Non-pigmented ciliary epithelial cell (primary cell): ENCODE data around the gene DNLZ.

Source experiments
- DNase-seq: peaks from one replicate; pipeline ENCODE4 v3.0.0-alpha.2; 2010; ENCODE audit warnings: low read depth

The DNLZ gene

DNA sequence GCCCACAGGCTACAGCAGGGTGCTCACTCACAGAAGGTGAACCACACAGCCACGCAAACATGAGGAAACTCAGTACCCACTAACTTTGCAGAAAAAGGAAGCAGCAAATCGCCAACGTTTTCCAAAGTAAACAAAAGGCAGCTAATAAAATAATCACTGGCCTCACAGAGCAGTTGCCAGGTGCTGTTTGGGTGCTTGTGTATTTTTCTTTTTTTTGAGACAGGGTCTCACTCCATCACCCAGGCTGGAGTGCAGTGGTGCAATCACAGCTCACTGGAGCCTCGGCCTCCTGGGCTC is 32.6 kb upstream of the DNLZ start:
- DNase-seq = no peak

DNA sequence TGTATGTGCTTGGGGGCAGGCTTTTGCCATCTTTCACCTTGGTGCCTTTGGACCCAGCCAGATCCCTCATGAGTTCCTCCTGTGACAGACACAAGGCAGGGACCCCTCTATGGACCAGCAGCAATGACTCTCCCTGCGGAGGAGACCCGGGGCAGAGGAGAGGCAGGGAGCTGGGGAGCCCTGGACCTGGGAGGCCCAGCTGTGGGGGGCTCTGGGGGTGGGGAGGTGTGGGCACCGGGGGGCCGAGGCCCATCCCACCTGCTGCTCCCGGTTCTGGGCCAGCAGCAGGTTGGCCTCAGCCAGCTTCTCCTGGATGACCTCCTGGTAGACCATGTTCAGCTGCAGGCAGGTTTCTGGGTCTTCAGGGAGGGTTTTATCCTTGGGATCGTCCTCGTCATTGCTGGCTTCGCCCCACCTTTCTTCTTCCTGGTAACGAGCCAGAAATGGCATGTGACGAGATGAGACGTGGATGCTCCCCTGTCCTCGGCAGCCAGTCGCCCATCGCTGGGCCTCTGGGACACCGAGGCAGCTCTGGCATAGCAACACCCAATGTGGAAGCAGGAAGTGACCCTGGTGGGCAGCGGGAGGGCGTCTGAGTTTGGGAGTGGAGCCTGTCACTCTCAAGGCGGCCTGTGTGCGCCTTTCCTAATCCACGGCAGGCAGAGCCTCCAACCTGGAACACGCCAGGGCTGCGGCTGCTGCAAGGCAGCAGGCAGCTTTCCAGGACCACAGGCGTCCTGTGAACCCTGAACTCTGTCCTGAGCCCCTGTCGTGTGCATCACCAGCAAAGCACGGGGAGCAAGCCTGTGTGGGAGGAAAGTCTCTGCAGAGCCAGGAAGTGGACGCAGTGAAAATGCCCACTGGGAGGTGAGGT is 32.0 kb upstream of the DNLZ start:
- no peak for DNase-seq

DNA sequence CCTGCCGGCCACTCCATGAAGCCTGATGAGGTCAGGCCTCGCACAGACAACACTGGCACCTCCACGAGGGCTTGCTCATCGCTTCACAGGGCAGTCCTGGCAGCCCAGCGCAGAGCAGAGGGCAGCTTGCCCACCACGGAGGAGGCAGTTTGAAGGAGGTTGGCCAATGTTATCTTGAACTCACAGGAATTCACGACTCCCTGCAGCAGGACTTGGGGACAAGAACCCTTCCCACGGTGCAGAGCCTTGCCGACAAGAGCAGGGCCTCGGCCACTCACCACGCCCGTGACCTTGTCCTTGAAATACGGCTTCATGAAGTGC is 31.4 kb upstream of the DNLZ start:
- no peak for DNase-seq

DNA sequence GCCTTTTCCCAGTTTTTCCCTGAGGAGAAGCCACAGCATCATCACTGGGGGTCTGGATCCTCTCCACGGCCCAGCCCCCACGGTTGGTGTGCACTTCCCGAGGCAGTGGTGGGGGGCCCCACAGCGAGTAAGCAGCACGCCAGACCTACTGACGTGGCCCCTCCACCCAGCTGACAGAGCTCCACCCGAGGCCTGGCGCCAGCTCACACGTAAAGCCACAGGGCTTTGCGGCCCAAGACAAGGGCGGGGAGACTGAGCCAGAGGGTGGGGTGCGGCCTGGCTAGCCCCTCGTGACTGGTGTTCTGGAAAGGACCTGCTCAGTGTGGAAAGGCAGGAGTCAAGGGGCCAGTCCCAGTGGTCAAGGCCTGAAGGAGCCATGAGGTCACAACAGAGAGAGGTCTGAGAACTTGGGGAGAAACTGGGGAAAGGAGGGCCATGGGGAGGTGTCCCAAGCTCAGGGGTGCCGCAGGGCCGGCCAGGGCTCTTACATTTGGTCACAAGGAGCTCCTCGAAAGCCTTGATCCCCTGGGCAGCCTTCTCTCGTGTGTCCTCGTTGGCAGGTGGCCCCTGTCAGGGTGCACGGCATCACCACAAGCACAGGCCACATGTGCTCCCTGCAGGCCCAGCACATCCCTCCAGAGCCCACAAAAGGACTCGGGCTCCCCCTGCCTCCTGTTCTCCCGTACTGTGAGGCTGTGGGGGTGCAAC is 30.9 kb upstream of the DNLZ start:
- no peak for DNase-seq

DNA sequence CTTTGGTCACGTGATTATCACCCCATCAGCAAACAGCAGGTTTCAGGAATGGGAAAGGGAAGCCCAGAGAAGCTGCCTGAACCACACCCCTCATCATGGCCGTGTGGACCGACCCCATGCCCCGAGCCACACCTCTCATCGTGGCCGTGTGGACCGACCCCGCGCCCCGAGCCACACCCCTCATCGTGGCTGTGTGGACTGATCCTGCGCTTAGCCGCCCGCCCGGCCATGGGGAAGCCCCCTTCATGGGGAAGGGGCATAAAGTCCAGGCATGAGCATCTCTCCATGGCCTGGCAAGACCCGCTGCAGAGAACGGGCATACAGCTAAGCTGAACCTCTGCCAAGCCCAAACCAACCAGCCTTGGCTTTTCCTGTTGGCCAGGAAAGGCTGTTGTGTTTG is 30.0 kb upstream of the DNLZ start:
- no peak for DNase-seq

GRCh38 chr9:136392538-136393449 is 29.2 kb upstream of the DNLZ start:
- DNase-seq = no peak

DNA sequence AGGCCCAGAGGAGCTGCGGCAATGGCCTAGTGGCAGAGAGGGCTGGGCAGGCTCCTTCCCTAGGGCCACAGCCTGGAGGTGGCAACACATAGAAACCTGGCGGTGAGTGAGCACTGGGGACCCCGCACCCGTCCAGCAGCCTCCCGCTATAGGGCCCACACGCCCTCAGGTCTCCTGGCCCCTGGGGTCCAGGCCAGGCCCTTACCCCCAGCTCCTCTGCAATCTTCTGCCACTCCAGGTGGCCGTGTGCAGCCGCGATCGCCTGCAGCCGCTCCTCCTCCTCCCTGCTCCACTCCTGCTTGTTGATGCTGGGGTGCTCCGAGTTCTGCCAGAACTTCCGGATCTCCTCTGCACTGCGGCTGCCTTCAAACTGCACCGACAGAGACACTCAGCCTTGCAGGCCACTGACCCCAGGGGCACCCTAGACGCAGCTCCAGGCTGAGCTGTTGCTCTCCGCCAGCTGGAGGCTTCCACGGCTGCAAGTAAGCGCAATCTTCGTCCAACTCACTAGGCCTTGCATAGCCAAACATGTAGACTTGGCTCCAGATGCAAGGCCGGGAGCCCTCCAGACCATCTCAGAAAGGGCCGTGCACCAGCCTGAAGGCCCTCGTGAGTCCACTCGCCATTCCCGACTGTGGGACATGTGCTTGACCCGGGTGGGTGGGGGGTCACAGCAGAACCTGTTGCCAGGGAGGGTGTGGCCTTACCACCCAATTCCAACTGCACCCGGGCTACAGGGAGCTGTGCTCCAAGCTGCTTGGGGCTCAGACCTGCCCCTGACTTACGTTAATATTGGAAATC is 28.4 kb upstream of the DNLZ start:
- DNase-seq = no peak

- no peak for DNase-seq
These were observed 25.9 kb upstream of the DNLZ start for GRCh38 chr9:136389396-136389795.

DNA sequence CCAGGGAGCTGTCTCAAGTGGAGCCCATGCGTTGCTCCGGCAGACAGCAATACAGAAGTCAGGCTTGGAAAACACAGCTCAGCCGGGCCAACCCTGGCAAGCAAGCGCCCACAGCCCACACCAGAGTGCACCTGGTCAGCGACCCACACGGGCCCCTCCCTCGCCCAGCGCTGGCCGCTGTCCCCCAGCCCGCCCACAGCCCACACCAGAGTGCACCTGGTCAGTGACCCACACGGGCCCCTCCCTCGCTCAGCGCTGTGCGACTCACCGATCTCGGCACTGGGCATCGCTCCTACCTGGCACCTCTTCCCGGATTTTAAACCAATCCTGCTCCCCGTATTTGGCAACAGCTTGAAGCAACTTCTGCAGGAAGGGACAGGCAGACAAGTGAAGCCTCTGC is 23.7 kb upstream of the DNLZ start:
- no peak for DNase-seq

- no peak for DNase-seq
These were observed 22.5 kb upstream of the DNLZ start for GRCh38 chr9:136386018-136386417.

- DNase-seq = no peak
These were observed 21.5 kb upstream of the DNLZ start for GRCh38 chr9:136385015-136385414.

- no peak for DNase-seq
These were observed 19.9 kb upstream of the DNLZ start for GRCh38 chr9:136383436-136383835.

GRCh38 chr9:136381966-136382513 is 18.5 kb upstream of the DNLZ start:
- DNase-seq = no peak

GRCh38 chr9:136381311-136381710 is 17.8 kb upstream of the DNLZ start:
- no peak for DNase-seq

DNA sequence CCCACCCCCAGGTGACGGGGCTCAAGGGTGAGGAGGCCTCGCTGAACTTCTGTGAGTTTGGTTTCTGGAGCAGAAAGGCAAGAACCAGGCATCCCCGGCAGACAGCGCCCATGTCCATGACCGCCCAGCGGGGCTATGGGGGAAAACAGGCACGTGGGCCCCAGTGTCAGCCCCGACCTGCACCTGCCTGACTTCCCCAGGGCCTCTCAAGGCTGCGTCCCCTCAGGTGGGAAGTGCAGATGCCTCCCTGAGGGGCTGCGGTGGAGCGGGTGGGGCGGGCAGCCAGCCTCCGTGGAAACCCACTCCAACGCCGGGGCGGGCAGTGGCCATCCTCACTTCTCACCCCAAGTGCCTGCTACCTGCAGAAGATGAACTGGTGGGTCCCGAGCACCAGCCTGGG is 16.8 kb upstream of the DNLZ start:
- DNase-seq = no peak

- no peak for DNase-seq
These were observed 16.3 kb upstream of the DNLZ start for GRCh38 chr9:136379891-136380290.

GRCh38 chr9:136379401-136379800 is 15.9 kb upstream of the DNLZ start:
- no peak for DNase-seq

DNA sequence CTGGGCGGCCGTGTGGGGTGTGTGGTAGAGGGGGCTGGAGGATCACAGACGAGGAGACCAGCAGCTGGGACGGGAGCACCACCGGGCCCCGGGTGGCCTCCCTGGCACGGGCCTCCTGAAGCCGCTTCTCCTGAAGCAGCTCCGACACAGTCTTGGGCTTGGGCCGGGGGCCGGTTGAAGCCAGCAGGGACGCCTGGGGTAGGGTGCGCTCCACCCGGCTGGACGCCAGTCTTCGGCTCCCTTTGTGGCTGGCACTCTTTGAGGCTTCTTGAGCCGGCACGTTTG is 15.4 kb upstream of the DNLZ start:
- DNase-seq = no peak

- no peak for DNase-seq
These were observed 14.8 kb upstream of the DNLZ start for GRCh38 chr9:136378170-136379002.

DNA sequence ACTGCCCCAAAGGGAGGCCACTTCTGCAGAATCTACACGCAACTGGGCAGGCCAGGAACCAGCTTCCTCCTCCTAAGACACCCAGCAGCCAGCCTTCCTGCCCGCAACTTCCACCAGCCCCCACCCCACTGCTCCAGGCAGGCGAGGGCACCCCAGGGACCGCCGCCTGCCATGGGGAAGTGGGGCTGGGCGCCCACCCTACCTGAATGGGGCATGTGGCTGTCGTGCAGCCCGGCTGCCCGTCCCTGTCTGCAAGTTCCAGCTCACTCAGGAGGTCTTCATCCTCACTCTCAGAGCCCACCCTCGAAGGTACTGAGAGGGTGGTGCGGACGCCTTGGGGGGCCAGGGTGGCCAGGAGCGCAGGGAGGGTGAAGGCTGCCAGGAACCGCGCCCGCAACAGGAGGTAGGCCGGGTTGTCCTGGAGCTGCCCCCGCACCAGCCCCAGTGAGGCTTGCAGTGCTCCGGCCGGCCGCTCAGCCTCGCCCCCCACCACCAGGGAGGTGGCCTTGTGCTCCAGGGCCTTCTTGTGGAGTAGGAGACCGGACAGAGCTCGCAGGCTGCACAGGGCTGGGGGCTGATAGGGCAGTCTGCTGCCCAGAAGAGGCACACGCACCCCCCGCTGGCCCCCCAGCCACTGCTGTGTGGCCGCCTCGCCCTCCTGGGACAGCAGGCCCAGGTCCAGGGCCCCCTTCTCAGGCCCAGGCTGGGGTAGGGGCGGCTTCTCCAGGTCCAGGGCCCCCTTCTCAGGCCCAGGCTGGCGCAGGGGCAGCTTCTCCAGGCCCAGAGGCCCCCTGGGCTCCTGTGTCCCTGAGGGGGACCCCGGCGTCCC is 14.0 kb upstream of the DNLZ start:
- no peak for DNase-seq
